Measurements from ENCODE around the gene SLC7A6.

DNA sequence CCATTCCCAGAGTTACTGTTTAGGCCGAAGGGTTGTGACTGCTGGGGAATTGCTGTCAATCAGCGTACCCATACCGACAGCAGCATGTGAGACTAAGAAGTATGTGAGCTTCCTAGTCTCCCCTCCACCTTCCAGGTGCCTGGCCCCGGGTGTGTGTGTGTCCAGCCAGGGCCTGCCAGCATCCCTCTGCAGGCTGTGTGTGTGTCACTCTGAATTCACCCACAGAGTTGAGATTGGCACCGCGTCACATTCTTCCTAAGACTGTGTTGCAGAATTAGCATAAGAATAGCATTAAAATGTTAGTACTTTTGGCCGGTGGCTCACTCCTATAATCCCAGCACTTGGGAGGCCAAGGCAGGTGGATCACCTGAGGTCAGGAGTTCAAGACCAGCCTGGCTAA lies 78.3 kb downstream of the SLC7A6 start:
- TF ChIP-seq ESRRA (IDR thresholded peaks at IDR 0.05; ENCODE audit: low read length) (no peak), SMC3 (IDR thresholded peaks at IDR 0.05; ENCODE audit: borderline replicate concordance, low read length) (no peak), ZNF274 (IDR thresholded peaks at IDR 0.05; ENCODE audit: insufficient read depth, insufficient read length) (no peak), NFIC (IDR thresholded peaks at IDR 0.05; ENCODE audit: low read depth, low read length) (no peak), CREB1 (IDR thresholded peaks at IDR 0.05; ENCODE audit: low read depth) (no peak), EP300 (IDR thresholded peaks at IDR 0.05; ENCODE audit: borderline replicate concordance in 1 of 2, control insufficient read depth in 1 of 2, low read depth in 2 of 2, low read length in 2 of 2) (no peak), BHLHE40 (IDR thresholded peaks at IDR 0.05; ENCODE audit: borderline replicate concordance in 1 of 2, low read depth in 2 of 2, low read length in 1 of 2) (no peak), NFXL1 (IDR thresholded peaks at IDR 0.05; ENCODE audit: borderline replicate concordance) (no peak), TAF1 (IDR thresholded peaks at IDR 0.05; ENCODE audit: borderline replicate concordance, low read depth, low read length) (no peak), RCOR1 (conservative IDR thresholded peaks at IDR 0.05; ENCODE audit: low read depth, low read length) (no peak), YY1 (IDR thresholded peaks at IDR 0.05; ENCODE audit: low read depth, low read length) (no peak)
- TF ChIP-seq, protein P1, sequence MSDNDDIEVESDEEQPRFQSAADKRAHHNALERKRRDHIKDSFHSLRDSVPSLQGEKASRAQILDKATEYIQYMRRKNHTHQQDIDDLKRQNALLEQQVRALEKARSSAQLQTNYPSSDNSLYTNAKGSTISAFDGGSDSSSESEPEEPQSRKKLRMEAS (IDR thresholded peaks at IDR 0.05; ENCODE audit: low read depth, low read length) = no peak
- TF ChIP-seq, protein P2, sequence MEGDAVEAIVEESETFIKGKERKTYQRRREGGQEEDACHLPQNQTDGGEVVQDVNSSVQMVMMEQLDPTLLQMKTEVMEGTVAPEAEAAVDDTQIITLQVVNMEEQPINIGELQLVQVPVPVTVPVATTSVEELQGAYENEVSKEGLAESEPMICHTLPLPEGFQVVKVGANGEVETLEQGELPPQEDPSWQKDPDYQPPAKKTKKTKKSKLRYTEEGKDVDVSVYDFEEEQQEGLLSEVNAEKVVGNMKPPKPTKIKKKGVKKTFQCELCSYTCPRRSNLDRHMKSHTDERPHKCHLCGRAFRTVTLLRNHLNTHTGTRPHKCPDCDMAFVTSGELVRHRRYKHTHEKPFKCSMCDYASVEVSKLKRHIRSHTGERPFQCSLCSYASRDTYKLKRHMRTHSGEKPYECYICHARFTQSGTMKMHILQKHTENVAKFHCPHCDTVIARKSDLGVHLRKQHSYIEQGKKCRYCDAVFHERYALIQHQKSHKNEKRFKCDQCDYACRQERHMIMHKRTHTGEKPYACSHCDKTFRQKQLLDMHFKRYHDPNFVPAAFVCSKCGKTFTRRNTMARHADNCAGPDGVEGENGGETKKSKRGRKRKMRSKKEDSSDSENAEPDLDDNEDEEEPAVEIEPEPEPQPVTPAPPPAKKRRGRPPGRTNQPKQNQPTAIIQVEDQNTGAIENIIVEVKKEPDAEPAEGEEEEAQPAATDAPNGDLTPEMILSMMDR (IDR thresholded peaks at IDR 0.05 in 2 of 3, conservative IDR thresholded peaks at IDR 0.05 in 1 of 3; ENCODE audit: control insufficient read depth in 2 of 3, extremely low read depth in 1 of 3, insufficient read depth in 1 of 3, low read depth in 3 of 3, low read length in 3 of 3) = no peak

Data from GM12878 (cell line).